HG02571 (cell line): Measurements from ENCODE around the gene SMYD4.
"Not testable (repeated sequence)": the region's sequence is repeated elsewhere in the genome, so short reads cannot be mapped to it uniquely, and the experiment has no call there.

Experiments
- ATAC-seq: cut with Tn5 transposase; IDR thresholded peaks from one replicate; pipeline ENCODE4 v1.9.1; 2021; ENCODE audit warnings: mild to moderate bottlenecking, moderate library complexity; ENCODE audit not compliant: unreplicated experiment

Gene SMYD4

DNA sequence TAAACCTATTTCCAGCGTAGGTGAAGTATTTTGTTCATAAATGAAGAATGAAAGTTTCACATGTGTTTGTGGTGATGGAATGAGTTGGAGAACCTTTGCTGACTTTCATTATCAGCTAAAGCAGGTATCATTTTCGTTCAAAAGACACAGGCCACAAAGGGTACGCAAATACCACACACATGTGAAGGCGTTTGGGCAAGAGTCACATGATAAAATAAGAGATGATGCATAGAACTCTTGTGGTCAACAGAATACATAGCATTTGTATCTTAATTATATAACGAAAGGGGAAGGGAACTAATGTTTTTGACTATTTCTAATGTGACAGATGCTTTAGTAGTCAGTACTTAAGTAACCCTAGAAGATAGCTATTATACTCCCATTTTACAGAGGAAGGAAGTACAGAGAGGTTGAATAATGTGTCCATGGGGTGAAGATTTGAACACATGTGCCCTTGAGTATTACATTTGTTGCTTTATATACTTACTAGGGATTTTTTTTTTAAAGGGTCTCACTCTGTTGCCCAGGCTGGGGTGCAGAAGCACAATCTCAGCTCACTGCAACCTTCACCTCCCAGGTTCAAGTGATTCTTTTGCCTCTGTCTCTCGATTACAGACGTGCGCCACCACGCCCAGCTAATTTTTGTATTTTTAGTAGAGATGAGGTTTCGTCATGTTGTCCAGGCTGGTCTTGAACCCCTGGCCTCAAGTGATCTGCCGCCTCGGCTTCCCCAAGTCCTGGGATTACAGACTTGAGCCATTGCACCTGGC lies 4.9 kb upstream of the SMYD4 start:
- peak; percentile 36 for ATAC-seq

DNA sequence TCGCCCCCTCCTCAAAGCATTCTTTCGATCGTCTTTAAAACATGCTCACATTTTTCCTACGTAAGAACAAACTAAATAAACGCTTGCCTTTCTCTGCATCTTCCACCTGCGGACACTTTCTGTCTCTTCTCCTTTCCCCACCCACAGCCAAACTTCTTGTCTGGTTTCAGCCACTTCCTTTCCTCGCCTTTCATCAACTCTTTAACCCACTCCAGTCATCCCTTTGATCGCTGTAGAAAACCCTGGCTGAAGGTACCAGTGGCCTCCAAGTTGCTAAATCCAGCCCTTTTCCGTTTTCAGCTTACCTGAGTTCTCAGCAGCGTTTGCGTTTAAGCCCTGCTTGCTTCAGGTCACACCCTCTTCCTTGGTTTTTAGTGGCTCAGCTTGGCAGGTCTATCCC lies 586 bp upstream of the SMYD4 start:
- ATAC-seq: no peak

DNA sequence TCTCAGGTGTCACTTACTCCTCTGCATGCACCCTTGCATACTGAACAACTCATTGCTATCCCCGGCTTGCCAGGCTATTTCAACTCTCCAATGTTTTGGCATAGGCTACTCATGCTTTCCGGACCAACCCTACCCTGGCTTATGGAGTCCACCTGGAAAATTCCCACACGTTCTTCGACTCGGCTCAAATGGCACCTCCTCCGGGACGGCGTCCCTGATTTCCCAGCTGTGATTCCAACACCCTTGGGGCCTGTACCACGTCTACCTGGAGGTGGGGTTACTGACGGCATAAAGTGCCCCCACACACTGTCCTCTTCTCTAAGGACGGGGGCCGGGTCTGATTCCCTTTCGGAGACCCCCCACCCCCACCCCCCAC lies 498 bp downstream of the SMYD4 start:
- ATAC-seq: no peak

DNA sequence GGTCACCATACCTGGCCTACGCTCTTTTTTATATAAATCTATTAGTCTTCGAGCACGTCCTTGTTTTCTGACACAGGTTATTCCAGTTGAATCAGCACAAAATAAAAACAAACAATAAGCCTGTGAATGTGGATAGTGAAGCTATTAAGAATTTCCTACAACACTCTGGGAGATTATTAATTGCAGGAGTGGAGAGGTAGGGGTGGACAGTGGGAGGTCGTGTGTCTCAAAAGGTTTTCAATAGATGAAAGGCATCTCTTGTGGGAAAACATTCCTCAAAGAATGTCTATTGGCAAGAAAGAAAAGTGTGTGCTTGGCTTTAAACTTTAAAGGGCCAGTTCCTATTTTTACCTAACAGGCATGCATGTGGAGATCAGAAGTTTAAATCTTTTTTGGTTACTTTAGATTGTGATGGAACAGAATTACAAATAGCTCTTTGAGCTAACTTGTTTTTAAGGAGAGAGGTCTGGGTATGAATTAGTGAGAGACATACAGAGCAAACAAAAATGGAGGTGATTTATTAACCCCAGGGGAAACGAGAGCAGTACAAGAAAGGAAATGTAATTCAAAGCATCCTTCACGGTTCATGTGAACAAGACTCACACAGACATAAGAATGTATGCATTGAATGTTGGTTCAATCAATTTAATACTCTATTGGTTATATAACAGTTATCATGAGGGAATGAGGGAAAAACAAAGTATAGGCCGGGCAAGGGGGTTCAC lies 9.0 kb downstream of the SMYD4 start:
- ATAC-seq: no peak

DNA sequence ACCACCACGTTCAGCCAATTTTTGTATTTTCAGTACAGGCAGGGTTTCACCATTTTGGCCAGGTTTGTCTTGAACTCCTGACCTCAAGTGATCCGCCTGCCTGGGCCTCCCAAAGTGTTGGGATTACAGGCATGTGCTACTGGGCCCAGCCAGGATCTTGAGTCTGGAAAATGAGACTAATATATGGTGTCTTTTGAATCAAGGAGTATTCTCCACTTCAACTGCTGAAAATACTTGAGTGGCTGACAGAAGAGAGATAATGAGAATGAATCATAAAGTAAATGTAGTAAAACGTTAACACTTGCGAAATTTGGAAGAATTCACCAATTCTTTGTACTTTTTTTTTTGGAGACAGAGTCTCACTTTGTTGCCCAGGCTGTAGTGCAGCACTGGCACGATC lies 16.6 kb downstream of the SMYD4 start:
- ATAC-seq: no peak

DNA sequence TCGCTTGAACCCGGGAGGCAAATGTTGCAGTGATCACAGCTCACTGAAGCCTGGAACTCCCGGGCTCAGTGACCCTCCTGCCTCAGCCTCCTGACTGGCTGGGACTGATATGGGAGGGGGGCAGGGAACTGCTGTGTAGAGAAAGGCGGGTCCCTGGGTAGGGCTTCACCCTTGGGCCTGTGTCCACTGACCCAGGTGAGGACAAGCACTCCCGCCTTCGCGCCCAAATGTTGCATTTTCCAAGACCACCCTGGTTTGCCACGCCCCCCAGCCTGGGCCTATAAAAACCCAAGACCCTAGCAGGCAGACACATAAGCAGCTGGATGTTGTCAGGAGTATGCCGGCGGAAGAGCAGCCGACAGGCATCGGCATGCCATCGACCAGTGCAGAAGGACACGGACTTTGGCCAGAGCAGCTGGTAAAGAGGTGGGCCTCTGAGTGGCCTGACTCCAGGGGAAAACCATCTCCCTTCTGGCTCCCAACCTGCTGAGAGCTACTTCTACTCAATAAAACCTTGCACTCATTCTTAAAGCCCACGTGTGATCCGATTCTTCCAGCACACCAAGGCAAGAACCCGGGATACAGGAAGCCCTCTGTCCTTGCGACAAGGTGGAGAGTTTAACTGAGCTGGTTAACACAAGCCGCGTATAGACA lies 19.1 kb downstream of the SMYD4 start:
- no peak for ATAC-seq

DNA sequence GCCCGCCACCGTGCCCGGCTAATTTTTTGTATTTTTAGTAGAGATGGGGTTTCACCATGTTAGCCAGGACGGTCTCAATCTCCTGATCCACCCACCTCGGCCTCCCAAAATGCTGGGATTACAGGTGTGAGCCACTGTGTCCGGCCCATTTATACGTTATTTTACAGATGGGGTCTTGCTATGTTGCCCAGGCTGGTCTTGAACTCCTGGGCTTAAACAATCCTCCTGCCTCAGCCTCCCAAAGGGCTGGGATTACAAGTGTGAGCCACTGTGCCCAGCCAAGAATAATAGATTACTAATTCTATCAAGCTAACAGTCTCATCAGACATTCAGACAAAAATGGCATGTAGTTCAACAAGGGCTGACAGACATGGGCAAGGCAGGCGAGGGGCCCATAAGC lies 19.9 kb downstream of the SMYD4 start:
- not testable (repeated sequence) for ATAC-seq

DNA sequence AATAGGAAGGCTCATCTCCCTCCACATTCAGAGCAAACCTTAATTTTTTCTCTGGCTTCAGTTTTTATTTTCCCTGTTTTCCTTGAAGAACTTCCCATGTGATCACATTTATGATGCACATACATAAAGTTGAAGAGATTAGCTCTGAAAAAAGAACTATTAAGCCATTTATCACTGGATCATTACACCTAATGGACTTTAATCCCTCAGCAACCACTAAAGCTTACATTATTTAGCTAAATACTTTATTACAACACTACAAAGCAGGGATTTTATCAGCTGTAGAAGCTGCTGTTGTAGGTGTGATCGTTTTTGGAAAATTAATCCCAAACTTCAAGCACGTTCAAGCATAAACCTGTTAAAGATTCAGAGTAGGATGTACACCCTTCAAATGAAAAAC lies 21.1 kb downstream of the SMYD4 start:
- ATAC-seq: no peak

DNA sequence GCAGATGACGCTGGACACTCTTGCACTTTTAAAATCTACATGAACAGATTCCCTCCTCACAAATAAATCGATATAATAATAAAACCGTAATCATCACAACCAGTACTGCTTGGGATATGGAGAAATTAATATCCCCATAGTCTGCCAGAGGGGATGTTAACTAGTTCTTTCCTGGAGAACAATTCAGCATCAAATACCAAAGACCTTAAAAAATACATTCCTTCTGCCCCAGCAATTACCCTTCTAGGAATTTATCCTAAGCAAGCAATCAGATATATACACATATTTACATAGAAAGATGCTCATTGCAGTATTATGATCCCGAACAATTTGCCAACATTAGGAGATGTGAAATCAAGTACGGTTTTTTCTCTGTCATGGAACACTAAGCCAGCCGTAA lies 21.8 kb downstream of the SMYD4 start:
- ATAC-seq: no peak

DNA sequence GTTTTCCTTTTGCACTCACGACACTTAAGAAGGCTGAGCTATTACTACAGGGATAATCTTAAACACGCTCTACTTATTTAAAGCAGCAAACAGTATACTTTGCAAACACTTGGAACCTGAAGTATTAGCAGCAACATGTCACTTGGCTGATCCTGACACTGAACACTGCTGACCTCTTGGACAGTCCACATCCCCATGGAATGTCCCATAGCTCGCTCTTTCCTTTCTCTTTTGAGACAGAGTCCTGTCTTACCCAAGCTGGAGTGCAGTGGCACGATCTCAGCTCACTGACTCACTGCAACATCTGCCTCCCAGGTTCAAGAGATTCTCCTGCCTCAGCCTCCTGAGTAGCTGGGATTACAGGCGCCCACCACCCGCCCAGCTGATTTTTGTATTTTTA lies 26.4 kb downstream of the SMYD4 start:
- no peak for ATAC-seq

DNA sequence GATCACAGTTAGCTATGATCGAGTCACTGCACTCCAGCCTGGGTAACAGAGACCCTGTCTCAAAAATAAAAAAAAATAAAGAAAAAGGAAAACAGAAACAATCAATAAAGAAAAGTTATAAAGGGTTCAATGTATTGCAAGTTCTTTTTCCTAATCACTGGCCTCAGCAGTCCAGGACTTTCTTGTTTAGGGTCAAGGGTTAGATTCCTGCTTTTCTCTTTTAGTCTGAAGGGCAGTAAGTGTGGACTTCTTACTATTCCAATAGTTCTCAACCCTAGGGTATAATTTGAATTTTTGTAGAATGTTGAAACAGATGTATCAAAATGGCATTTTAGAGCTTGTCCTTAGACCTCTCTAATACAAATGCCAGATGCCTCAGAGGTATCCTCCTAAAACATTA lies 27.3 kb downstream of the SMYD4 start:
- no peak for ATAC-seq

DNA sequence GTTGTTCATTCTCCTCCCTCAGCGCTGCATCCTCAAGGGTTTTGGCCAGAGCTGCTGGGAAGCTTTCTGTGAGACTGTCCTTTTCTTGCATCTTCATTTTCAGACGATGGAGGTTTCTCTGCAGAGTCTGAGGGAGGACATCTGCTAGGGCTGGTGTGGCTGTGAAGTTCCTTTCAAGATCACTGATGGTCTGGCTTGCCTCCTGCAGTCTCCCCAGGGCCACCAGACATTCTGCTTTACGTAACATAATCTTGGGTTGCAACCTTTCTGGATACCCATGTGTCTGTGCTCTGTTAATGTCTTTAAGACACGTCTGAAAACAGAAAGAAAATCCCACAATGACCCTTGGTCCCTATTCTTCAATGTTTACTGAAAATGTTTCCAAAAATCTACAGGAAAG lies 29.0 kb downstream of the SMYD4 start:
- no peak for ATAC-seq

DNA sequence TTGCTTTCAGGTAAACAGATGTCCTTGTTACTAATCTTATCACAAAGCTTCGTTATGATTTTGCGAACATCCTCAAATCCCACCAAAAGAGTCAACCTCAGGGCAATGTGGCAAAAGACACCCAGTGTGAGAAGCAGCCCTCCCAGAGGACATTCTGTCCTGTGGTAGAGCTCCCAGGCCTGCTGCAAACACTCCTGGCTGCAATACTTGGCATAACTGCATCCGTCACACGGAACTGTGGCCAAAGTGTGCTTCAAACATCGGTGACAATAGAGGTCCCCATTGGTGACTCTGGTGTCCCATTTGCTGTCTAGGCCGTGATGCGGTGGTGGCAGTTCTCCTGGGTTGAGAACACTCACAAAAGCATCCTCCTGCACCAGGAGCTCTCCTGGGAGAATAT lies 29.5 kb downstream of the SMYD4 start:
- no peak for ATAC-seq

DNA sequence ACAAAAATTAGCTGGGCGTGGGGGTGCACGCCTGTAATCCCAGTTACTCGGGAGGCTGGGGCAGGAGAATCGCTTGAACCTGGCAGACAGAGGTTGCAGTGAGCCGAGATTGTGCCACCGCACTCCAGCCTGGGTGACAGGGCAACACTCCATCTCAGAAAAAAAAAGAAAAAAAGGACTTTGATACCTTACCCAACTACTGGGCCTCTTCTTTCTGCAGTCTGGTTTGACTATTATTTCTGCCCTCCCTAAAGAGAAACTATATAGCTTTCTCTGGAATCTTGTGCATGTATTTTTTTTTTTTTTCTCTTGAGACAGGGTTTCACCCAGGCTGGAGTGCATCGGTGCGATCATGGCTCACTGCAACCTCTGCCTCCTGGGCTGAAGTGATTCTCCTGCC lies 31.9 kb downstream of the SMYD4 start:
- not testable (repeated sequence) for ATAC-seq

DNA sequence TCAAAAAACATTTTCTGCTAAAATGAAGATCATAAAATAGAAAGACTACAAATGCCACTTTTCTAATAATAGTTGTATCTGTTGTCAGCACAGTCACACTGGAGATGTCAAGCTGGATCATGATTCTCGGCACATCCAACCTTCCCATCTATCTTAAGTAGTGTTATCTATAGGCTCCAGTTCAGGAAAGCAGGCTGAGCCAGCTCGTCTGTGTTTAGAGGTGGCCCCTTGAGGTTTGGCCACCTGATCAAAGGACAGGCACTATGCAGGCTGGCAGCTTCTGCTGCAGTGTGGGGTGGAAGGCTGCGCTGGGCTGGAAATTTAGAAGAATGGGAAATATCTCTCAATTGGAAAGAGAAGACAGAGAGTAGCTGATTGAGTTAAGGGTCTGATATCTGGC lies 32.4 kb downstream of the SMYD4 start:
- ATAC-seq: no peak

DNA sequence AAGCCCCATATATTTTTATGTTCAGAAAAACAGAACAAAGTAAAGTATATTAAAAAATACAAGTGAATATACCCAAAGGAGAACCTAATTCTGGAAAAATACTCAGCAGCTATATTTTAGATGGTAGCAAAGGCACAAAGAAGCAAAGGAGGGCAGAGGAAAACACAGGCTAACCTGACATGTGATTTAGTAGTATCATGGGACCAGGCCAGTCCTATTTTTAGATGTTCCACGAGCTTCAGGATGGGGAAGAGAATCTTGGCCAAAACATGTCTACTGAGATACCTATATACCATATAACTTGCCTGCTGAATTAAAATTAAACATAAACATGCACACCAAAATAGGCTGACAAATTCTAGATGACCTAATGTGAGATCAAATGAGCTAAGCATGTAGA lies 32.9 kb downstream of the SMYD4 start:
- ATAC-seq: no peak

DNA sequence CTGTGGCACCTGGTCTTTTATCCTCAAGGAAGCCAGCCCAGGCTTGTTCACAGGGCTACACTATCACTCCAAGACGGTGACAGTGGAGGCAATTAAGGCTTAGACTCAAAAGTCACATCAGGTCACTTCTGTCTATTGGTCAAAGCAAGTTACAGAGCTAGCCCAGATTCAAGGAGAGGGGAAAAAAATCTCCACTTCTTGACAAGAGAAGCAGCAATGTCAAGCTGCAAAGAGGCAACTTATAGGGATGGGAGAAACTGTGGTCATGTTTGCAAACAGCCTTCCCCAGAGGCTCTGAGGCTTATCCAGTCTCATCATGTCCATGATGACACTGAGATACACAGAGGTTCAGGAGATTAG lies 36.3 kb downstream of the SMYD4 start:
- ATAC-seq: no peak

DNA sequence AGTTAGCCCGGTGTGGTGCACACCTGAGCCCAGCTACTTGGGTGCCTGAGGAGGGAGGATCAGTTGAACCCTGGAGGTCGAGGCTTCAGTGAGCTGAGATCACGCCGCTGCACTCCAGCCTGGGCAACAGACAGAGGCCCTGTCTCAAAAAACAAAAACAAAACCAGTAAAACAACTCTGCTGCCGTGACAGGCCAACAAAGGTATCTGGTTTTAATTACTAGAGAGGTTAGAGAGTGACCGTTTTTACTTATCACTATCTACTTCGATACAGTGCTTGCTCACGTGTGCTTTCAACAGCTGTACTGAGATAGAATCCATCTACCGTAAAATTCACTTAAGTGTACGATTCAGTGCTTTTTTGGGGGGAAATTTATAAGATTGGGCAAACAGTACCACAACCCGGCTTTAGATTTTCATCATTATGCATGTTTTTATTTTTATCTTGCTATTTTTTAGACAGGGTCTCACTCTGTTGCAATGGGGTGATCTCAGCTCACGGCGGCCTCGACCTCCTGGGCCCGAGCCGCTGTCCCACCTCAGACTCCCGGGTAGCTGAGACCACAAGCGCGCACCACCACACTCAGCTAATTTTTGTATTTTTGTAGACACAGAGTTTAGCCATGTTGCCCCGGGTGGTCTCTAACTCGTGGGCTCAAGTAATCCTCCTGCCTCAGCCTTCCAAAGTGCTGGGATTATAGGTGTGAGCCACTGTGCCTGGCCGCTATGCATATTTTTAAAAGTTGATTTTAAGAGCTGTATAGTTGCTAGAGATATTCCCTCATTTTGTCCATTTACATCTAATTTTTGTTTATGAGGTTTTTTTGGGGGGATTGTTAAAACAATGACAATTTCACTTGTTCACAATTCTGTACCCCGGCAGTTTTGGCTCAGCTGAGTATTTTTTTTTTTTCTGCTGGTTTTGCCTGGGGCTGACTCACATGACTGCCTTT lies 36.9 kb downstream of the SMYD4 start:
- no peak for ATAC-seq

DNA sequence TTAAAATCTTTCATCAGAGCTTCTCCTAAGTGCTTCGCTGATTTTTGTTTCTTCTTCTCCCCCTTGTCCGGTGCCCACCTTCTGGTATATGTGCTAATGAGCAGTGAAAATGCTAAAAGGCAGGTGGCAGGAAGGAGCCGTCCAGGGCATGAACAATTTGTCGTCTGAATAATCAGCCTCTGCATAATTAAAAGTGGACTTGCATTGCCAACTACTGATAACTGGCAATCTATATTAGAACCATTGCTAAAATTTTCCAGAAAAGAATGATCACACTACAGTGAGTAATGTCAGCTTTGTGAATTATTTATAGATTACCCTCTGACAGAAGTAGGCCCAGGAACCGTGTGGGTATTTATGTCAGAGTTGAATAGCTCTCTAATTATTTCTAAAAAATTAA lies 39.8 kb downstream of the SMYD4 start:
- no peak for ATAC-seq

DNA sequence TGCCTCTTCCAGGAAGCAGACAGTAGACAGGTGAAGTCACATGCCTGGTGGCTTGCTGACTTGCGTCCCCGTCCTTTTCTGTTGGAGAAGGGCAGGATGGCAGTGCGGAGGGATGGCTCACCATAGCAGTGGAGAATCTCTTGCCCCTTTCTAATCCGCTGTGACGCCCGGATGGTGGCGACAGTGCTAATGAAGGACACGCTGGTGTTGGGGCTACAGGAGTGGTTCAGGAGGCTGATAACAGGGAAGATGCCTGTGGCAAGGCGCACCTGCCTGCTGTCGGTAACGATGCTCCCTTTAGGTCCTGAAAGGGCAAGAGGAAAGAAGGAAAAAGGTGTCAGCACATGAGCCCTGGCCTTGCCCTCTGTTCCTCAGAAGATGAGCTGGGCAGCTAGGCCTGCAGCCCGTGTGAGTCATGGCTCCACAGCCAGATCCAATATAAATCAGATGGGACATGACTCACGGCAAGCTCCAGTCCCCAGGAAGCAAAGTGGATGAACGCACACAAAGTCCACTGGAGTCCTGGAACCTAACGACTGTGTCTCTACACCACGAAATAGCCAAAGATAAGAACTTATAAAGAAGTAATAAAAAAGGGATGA lies 42.3 kb downstream of the SMYD4 start:
- ATAC-seq: no peak

DNA sequence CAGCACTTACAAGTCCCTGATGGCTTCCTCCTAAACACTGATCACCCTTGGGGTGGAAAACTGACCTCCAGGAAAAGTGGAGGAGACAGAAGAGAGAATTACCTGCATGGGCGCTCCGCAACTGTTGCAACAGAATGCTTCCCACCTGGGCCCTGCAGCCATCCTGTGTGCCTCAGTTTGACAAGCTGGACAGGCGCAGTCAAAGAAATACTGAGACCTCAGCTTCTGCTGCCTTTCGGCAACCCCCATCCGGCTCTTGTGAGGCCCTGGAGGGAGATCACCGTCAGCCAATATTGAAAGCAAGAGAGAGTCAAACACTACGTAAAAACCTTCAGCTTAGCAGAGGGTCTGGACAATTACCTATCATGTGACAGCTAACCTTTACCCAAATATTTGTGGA lies 43.0 kb downstream of the SMYD4 start:
- no peak for ATAC-seq
